GM21737 (cell line): Measurements from ENCODE around the gene INVS.

Source experiments
- ATAC-seq: cut with Tn5 transposase; IDR thresholded peaks from one replicate; pipeline ENCODE4 v1.9.1; 2021; ENCODE audit warnings: mild to moderate bottlenecking, moderate library complexity; ENCODE audit not compliant: unreplicated experiment

Gene INVS

DNA sequence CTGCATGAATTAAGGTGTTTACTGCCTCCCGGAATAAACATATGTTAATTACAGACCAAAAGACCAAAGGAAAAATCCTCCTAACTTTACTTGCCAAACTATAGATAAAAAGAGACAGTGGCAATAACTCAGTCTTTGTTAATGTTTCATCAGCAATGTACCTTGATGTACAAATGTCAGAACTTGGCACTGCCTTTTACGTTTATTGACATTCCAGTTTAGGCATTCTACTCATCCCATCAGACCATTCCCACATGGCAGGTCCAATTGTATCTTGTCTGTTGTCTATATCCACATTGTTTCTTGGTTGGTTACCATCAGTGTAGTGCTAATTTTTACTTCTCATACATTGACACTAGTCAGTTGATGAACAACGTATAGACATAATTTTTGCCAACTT, 168.2 kb downstream of the INVS start:
- ATAC-seq: no peak

DNA sequence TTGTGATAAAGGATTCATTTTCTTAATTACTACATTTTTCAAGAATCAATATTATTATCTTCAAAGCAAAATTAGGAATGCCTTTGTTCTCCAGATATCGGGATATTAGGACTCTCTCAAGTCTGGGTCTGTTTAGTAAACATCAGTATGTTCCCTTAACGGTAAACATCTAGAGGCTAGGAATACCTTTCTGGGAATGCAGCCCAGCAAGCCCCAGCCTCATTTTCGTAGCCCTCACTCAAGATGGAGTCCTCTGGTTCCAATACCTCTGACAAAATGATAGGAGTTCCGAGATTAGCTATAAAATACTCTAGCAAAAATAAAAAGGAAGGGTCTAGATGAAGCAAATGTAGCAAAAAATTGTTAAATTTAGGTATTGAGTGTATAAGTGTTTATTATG, 169.2 kb downstream of the INVS start:
- no peak for ATAC-seq

DNA sequence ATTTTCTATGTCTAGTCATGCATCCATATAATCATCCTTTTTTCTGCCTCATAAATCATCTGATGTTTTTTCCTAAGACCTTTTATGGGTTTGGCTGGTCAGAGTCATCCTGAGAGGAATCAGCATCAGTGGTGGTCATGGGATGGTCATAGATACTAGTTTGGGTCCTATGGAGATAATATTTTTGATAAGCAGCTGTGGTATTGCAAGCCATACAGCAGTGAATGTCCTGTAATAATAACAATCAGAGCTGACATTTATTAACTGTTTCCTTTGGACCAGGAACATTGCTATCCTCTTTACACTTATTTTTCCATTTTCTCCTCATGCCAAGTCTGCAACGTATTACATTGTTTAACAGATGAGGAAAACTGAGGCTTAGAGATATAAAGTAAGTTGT, 170.6 kb downstream of the INVS start:
- ATAC-seq: no peak

DNA sequence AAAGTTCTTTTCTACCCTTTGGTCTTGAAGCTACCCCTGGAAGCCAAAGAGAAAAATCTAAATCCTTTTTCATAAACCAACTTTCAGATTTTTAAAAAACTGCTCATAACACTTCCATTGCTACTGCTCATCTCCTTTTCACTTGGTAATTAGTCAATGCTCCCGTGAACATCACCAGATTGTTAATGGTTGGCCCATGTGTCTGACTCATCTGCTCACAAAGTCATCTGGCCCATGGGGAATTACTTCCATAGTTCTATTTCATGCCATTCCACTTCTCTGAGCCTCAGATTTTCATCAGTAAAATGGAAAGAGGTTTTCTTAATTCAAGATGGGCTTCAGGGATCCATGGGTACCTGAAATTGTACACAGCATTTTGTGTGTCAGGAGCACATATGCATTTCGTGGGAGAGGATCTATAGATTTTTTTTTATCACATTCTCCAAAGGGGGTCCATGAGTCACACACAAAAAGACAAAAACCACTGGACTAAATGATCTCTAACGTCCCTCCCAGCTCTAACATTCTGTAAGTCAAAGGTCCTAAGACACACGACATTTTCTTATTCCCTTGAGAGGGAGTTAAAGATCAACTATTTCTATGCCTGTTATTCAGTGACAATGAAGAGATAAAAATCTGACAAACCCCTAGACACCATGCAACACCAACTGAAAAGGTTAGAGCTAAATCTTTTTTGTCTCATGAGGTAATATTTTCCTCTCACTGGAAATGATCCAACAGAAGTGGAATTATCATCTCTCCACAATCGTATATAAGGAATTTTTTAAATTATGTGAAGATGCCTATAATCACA, 178.3 kb downstream of the INVS start:
- no peak for ATAC-seq

DNA sequence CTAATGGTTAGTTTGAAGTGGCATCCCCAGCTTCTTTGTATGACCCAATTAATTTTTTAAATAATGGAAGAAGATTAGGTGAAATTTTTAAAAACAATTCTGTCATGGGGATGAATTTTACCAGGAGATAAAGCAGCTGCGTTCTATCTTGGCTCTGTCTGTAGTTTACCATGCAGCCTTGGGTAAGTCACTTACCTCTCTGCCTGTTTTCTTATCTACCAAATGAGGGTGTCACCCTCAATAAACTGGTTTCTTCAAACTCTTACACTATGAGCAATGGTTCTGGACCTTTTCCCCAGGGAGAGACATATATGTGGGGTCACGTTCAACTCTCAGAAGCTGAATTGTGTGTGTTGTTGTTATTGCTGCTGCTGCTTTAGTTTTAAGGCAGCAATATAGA, 182.0 kb downstream of the INVS start:
- ATAC-seq: no peak

DNA sequence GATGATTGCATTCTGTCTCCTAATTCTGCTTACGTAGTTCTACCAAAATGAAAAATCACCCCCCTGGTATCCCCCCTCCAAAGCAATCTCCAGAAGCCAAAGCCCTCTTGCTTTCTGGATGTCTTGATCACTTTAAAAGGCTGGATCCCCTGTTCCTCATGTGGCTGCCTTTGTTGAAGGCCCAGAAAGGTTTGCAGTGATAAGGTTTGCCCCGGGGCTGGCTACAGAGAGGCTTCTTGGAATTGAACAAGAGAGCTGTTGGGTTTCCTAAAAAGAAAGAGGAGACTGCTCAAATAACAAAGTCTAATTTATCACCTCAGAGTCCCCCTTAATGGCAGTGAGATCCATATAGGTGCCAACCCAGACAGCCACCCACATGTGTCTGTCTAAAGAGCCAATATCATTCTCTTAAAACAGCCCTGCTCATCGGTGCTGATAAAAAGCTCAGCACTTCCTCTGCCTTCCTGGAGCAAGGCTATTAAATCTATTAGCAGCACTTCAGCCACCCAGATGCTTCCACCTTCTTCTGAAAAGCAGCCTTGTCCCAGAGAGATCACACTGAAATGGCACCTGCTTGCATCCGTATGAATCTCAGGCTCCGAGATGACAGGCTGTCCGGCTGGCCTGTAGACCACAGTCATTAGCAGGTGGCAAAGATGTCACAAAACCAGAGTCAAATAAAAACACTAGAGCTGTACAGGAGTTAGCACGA, 182.8 kb downstream of the INVS start:
- ATAC-seq: no peak

DNA sequence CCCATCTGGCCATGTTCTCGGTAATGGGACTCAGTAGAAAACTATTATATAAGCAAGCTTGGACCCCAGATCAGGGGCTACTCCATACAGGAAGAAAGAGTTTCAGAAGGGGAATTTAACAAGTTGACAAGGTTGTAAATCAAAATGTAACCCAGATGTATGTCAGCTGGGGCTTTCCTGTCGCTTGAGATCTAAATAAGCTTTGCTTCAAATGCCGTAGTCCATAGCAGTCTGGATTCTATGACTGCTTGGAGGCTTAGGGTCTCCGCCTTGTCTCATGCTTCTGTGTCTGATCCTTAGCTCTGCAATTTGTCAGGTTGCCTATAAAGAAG, 183.3 kb downstream of the INVS start:
- no peak for ATAC-seq

DNA sequence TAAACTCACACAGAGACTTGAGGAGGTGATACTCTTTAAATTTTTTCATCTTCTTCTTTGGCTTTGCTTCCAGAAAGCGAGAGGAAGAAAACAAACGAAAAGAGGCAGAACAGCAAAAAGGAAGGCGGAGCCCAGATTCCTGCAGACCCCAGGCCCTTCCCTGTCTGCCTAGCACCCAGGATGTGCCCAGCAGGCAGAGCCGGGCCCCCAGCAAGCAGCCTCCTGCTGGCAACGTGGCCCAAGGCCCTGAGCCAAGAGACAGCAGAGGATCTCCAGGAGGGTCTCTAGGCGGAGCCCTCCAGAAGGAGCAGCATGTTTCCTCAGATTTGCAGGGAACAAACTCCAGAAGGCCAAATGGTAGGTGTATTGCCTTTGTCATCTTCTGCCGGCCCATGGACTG, 185.2 kb downstream of the INVS start:
- ATAC-seq: no peak

DNA sequence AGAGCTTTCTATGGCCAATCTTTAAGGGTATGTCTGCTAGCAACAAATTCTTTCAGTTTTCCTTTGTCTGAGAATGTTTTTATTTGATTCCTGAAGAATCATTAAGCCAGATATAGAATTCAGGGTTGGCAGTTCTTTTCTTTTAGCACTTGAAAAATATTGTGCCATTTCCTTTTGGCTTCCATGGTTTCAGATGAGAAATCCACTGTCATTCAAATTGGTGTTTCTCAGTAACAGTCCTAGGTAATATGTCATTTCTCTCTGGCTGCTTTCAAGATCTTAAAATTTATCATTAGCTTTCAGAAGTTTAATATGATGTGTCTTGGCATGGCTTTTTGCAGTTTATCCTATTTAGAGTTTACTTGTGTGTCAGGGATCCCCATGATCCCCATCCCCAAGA, 186.0 kb downstream of the INVS start:
- no peak for ATAC-seq

DNA sequence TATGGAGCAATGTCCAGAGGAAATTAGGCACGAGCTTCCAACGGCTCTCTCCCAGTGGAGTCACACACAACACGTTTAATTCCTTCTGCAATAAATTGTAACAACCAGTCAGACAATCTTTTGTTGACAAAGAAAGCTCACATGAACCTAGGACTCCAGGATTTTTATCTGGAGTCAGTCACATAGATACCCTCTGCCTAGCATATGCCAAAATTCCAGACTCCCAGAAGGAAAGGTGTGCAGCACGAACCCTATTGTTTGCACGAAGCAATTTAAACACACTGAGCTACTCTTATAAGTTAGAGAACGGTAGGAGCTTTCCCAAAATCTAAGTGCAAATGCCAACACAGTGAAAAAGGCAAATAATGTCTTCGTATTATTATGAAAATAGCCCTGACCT, 186.6 kb downstream of the INVS start:
- no peak for ATAC-seq

DNA sequence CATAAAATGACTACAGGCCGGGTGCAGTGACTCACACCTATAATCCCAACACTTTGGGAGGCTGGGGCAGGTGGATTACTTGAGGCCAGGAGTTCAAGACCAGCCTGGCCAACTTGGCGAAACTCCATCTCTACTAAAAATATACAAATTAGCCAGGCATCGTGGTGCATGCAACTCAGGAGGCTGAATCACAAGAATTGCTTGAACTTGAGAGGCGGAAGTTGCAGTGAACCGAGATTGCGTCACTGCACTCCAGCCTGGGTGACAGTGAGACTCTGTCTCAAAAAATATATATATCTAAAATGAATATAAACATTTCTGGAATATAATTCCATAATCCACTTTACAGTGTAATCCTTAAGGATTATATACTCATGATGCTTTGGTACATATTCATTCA, 187.2 kb downstream of the INVS start:
- no peak for ATAC-seq

DNA sequence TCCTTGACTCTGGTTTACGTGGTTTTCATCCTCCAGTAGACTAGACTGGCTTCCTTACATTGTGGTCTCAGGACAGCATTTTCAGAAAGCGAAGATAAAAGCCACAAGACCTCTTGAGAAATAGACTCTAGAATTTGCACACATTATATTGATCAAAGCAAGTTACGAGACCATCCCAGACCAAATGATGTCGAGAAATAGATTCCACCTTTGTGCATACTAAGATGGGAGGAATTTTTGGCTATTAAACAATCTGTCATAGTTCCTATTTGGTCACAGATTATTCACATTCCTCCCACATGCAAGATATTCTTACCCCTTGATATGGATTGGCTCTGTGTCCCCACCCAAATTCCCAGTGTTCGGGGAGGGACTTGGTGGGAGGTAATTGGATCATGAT, 188.1 kb downstream of the INVS start:
- no peak for ATAC-seq

DNA sequence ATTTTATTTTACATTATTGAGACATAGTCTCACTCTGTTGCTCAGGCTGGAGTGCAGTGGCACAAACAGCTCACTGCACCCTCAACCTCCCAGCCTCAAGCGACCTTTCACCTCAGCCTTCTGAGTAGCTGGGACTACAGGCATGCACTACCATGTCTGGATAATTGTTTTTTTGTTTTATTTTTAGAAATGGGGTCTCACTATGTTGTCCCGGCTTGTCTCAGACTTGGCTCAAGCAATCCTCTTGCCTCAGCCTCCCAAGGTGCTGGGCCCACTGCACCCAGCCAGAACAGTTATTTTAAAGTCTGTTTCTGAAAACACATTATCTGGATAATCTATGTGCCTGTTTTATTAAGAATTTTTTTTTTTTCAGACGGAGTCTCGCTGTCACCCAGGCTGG, 191.7 kb downstream of the INVS start:
- ATAC-seq: no peak

DNA sequence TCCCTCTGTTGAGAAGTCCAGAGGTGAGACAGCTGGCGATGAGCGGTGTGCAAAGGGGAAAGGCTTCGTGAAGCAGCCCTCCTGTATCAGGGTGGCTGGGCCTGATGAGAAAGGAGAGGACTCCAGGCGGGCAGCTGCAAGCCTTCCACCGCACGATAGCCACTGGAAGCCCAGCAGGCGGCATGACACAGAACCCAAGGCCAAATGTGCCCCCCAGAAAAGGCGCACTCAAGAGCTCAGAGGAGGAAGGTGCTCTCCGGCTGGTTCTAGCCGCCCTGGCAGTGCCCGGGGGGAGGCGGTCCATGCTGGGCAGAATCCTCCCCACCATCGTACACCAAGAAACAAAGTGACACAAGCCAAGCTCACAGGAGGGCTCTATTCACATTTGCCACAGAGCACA, 193.4 kb downstream of the INVS start:
- no peak for ATAC-seq

DNA sequence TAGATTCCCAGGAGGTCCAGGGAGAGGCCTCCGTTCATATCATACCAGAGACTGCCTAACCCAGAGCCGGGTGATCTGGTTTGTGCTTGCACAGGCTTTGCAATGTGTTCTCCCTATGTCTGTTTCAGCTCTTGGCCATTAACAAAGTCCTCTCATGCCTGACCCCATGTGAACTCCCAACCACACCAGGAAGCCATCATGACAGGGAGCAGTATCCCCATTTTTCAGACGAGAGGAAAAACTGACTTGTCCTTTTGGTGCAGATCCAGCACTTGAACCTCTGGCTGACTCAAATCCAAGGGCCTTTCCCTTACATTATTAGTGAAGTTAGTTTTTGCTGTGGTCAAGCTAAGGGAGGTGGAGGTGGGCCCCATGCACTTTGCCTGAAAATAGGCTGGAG, 195.3 kb downstream of the INVS start:
- ATAC-seq: no peak

DNA sequence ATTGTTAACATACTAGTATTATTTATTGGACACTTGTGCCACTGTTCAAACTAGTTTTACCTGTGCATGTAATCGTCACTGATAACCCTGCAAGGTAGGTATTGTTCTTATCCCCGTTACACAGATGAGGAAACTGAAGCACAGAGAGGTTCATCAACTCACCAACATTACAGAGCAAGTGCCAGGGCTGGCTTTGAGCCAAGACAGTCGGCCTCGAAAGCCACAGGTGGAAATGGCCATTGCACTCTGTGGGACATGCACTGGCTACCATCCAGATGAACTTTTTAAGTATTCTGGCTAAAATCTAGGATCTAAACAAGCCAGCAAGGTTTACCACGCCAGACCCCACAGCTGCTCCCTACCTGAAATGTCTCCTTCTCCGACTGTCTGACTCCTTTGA, 195.8 kb downstream of the INVS start:
- ATAC-seq: no peak

DNA sequence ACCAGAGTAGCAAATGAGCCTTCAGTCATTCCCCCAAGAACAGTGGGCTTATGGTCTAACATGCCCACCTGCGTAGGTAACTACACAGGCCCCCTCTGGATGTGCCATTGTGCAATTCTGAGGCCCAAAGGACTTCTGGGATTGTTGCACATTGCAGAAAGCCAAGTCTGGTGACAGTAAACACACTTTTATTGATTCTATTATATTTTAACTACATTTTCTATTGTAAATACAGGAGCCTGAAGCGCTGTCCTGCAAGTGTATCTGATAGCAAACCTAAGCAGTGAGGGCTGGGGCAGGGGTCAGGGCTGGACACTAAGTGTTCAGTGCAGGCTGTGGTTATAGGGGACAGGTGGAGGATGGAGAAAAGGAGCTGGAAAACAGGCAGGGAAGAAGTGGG, 196.2 kb downstream of the INVS start:
- no peak for ATAC-seq

DNA sequence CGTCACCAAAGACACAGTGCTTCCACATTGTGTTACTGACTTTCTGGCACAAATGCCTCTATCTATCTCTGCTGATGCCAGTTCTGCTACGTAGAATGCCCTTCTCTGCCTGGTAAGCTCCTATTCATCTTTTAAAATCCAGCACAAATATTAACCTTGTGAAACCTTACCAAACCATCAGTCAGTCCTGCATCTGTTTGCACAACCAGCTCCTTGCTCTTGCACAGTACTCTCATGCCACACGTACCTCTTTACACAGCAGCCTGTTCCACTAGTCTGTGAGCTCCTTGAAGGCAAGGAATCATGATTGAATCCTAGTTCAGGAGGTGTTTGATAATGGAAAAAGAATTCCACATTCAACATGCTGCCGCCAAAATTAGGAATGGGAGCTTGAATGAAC, 197.4 kb downstream of the INVS start:
- no peak for ATAC-seq

DNA sequence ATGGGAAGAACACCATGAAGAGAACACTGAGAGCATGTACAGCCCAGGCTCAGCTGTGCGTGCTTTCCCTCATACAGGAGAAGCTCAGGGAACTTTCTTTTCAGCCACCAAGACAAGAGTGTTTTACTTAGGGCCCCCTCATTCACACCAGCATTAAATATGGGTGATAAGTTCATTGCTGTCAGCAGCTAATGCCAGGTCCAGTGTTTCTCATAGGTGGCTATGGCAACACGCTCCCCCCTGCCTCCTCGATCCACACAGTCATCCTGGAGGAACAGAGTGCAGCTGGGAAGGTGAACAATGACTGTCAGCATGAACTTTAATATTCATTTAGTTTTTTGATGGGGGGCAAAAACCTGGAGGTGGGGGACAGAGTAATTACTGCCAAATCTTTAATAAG, 199.3 kb downstream of the INVS start:
- no peak for ATAC-seq

DNA sequence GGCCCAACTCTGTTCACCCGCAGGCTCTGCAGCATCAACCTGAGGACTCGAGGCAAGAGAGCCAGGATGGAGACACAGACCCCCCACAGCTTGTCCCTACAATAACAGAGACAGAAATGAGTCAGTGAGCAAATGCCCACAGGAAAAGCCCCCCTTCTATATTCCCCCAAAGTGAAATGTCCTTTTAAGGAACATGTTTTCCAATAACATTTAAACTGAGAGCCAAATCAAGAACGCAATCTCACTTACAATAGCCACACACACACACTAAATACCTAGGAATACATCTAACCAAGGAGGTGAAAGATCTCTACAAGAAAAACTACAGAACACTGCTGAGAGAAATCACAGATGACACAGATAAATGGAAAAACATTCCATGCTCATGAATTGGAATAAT, 204.7 kb downstream of the INVS start:
- no peak for ATAC-seq

DNA sequence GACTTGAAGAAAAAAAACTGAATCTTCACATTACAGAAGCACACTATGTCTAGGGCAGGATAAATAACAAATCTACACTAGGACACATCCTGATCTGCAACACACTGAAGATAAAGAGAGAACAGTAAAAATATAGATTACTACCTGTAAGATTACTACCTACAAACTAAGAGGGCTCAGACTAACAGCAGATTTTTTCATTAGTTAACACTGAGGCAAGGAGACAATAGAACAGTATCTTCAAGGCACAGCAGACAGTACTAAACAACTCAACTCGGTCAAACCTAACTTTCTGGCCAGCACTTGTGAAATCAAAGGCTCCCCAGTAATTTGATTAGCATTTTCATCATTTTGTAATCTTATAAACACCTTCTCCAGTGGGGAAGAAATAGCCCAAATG, 207.2 kb downstream of the INVS start:
- ATAC-seq: no peak

DNA sequence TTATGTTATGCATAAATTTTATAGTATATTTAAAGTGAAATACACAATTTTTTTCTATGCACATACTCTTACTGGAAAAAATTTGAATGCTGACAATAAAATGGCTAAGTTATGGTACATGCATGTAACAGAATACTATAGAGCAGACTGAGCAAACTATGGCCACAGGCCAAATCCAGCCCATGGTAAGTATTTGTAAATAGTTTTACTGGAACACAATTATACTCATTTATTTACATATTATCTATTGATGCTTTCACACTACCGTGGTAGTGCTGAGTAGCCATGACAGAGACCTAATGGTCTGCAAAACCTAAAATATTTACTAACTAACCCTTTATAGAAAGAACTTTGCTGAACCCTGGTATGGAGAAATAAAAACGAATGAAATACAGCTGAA, 208.0 kb downstream of the INVS start:
- ATAC-seq: no peak
